B cell (primary cell): ENCODE results near the gene NPAT.

ENCODE experiments used
- CTCF ChIP-seq: fragments of 200-600 bp; IDR thresholded peaks from one replicate; pipeline ENCODE4 v1.8.0; 2022; ENCODE audit warnings: antibody characterized with exemption, mild to moderate bottlenecking
- EZH2 ChIP-seq: IDR thresholded peaks from 2 replicates; pipeline ENCODE4 v1.6.1; 2012; ENCODE audit warnings: borderline replicate concordance, low read depth, mild to moderate bottlenecking, moderate library complexity, low read length; ENCODE audit not compliant: insufficient read depth, poor library complexity, severe bottlenecking

- TF ChIP-seq EZH2 (no peak), CTCF (no peak)
Measured at GRCh38 chr11:108206171-108206570, 16.3 kb downstream of the NPAT start.
